ENCODE results near the gene TSC1. TPM values are rescaled to one million over a fixed set of nuclear protein-coding genes. Genes with fewer than 3 reads are reported as not detected.
"Not testable (repeated sequence)": the region's sequence is repeated elsewhere in the genome, so short reads cannot be mapped to it uniquely, and the experiment has no call there.

TSC1 gene
- polyA plus RNA-seq, 3 donors, result 8.8 to 13.8 (median 11.4) TPM

GRCh38 chr9:132980157-132980556 is 35.7 kb upstream of the TSC1 start:
- H3K27ac ChIP-seq (ENCODE audit: low read depth, low read length), result no peak overlapping the region
- WGBS, 3 donors, result 42 to 55% (median 54%) methylated on average over 5 of the region's 5 CpGs

- WGBS, 3 donors, result 10 to 22% (median 19%) methylated on average over 26 of the region's 26 CpGs
- no peak within 1 kb of the TSS for H3K27ac ChIP-seq (ENCODE audit: low read depth, low read length)
Observed at GRCh38 chr9:132978451-132979131, 34.2 kb upstream of the TSC1 start, which contains the start of gene GFI1B. Gene GFI1B, plus strand, starts transcription at chr9:132978694. Its CDS starts 7,985 bp downstream, at chr9:132986679.

GRCh38 chr9:132978112-132978450 is 33.7 kb upstream of the TSC1 start:
- H3K27ac ChIP-seq (ENCODE audit: low read depth, low read length), result no peak overlapping the region
- WGBS, 3 donors, result 12 to 30% (median 12%) methylated on average over 2 of the region's 2 CpGs

GRCh38 chr9:132976571-132976970 is 32.2 kb upstream of the TSC1 start:
- 83 to 90% (median 84%) methylated on average over 3 of the region's 3 CpGs for WGBS, 3 donors
- H3K27ac ChIP-seq (ENCODE audit: low read depth, low read length), result no peak overlapping the region

GRCh38 chr9:132975961-132976360 is 31.5 kb upstream of the TSC1 start:
- H3K27ac ChIP-seq (ENCODE audit: low read depth, low read length), result no peak overlapping the region
- 53 to 58% (median 56%) methylated on average over 6 of the region's 6 CpGs for WGBS, 3 donors

- WGBS, 3 donors, result 72 to 92% (median 89%) methylated on average over 5 of the region's 5 CpGs
Observed at GRCh38 chr9:132973713-132974112, 29.3 kb upstream of the TSC1 start.

GRCh38 chr9:132973166-132973565 is 28.8 kb upstream of the TSC1 start:
- H3K27ac ChIP-seq (ENCODE audit: low read depth, low read length), result no peak overlapping the region
- whole genome bisulfite sequencing, 3 donors, result 60 to 84% (median 81%) methylated on average over 18 of the region's 18 CpGs

More at GRCh38 chr9:132973713-132974112, 29.3 kb upstream of the TSC1 start:
- no peak overlapping the region for H3K27ac ChIP-seq (ENCODE audit: low read depth, low read length)

GRCh38 chr9:132970324-132971062 is 26.1 kb upstream of the TSC1 start:
- 78 to 86% (median 85%) methylated on average over 16 of the region's 16 CpGs for WGBS, 3 donors

GRCh38 chr9:132969783-132970182 is 25.4 kb upstream of the TSC1 start:
- WGBS, 3 donors, result 57 to 60% (median 59%) methylated on average over 7 of the region's 7 CpGs
- H3K27ac ChIP-seq (ENCODE audit: low read depth, low read length), result no peak overlapping the region

More at GRCh38 chr9:132970324-132971062, 26.1 kb upstream of the TSC1 start:
- H3K27ac ChIP-seq (ENCODE audit: low read depth, low read length), result no peak overlapping the region

- WGBS, 3 donors, result 91 to 94% (median 92%) methylated on average over 3 of the region's 3 CpGs
- not testable (repeated sequence) for H3K27ac ChIP-seq (ENCODE audit: low read depth, low read length)
Observed at GRCh38 chr9:132967908-132968307, 23.5 kb upstream of the TSC1 start.

GRCh38 chr9:132965478-132965877 is 21.1 kb upstream of the TSC1 start:
- 84 to 91% (median 86%) methylated on average over 9 of the region's 9 CpGs for WGBS, 3 donors
- H3K27ac ChIP-seq (ENCODE audit: low read depth, low read length), result no peak overlapping the region

GRCh38 chr9:132961002-132961401 is 16.6 kb upstream of the TSC1 start:
- WGBS, 3 donors, result 77 to 82% (median 80%) methylated on average over 6 of the region's 6 CpGs
- H3K27ac ChIP-seq (ENCODE audit: low read depth, low read length), result no peak overlapping the region

- H3K27ac ChIP-seq (ENCODE audit: low read depth, low read length), result no peak overlapping the region
- 79 to 86% (median 82%) methylated on average over 6 of the region's 6 CpGs for WGBS, 3 donors
Observed at GRCh38 chr9:132957805-132958204, 13.4 kb upstream of the TSC1 start.

GRCh38 chr9:132955768-132956167 is 11.4 kb upstream of the TSC1 start:
- no peak overlapping the region for H3K27ac ChIP-seq (ENCODE audit: low read depth, low read length)
- WGBS, 3 donors, result 46 to 63% (median 54%) methylated on average over 2 of the region's 2 CpGs

GRCh38 chr9:132955123-132955522 is 10.7 kb upstream of the TSC1 start:
- whole genome bisulfite sequencing, 3 donors, result 65 to 87% (median 86%) methylated on average over 2 of the region's 2 CpGs
- H3K27ac ChIP-seq (ENCODE audit: low read depth, low read length), result no peak overlapping the region

- H3K27ac ChIP-seq (ENCODE audit: low read depth, low read length), result no peak overlapping the region
- 79 to 85% (median 84%) methylated on average over 4 of the region's 4 CpGs for WGBS, 3 donors
Observed at GRCh38 chr9:132949709-132950108, 5.3 kb upstream of the TSC1 start.

- WGBS, 3 donors, result 79 to 83% (median 80%) methylated on average over 18 of the region's 18 CpGs
- H3K27ac ChIP-seq (ENCODE audit: low read depth, low read length), result no peak overlapping the region
Observed at GRCh38 chr9:132948482-132949050, 4.2 kb upstream of the TSC1 start.

GRCh38 chr9:132947756-132948155 is 3.3 kb upstream of the TSC1 start:
- 87 to 93% (median 88%) methylated on average over 8 of the region's 8 CpGs for WGBS, 3 donors

GRCh38 chr9:132946631-132947295 is 2.3 kb upstream of the TSC1 start:
- no peak overlapping the region for H3K27ac ChIP-seq (ENCODE audit: low read depth, low read length)
- 87 to 92% (median 88%) methylated on average over 7 of the region's 7 CpGs for WGBS, 3 donors

More at GRCh38 chr9:132947756-132948155, 3.3 kb upstream of the TSC1 start:
- no peak overlapping the region for H3K27ac ChIP-seq (ENCODE audit: low read depth, low read length)
